ENCODE results near the gene DNER.

Gene DNER

GRCh38 chr2:229612384-229612971 is 101.9 kb downstream of the DNER start:
- Histone ChIP-seq H3K4me1 (ENCODE audit: control insufficient read depth, insufficient read depth, low read length) (no peaks in the 10 kb centered on the region), H3K36me3 (ENCODE audit: insufficient read depth, low read length) (no peaks in the 10 kb centered on the region), H3K9ac (ENCODE audit: low read depth, low read length) (no peak overlapping the region), H3K9me3 (replicated peaks; ENCODE audit: low read length) (no peaks in the 10 kb centered on the region), H3K4me3 (ENCODE audit: low read length) (no peak overlapping the region), H3K27me3 (ENCODE audit: control insufficient read depth, insufficient read depth, low read length) (no peaks in the 10 kb centered on the region), H3K4me2 (ENCODE audit: low read length) (no peak overlapping the region)

GRCh38 chr2:229611360-229611759 is 103.0 kb downstream of the DNER start:
- H3K27me3 ChIP-seq (ENCODE audit: control insufficient read depth, insufficient read depth, low read length) = no peaks in the 10 kb centered on the region
- H3K9ac ChIP-seq (ENCODE audit: low read depth, low read length) = no peak overlapping the region
- H3K4me2 ChIP-seq (ENCODE audit: low read length) = no peak overlapping the region
- H3K4me1 ChIP-seq (ENCODE audit: control insufficient read depth, insufficient read depth, low read length) = no peaks in the 10 kb centered on the region
- no peaks in the 10 kb centered on the region for H3K36me3 ChIP-seq (ENCODE audit: insufficient read depth, low read length)
- H3K4me3 ChIP-seq (ENCODE audit: low read length) = no peak overlapping the region
- H3K9me3 ChIP-seq (replicated peaks; ENCODE audit: low read length) = no peaks in the 10 kb centered on the region

GRCh38 chr2:229610872-229611271 is 103.5 kb downstream of the DNER start:
- no peak overlapping the region for H3K4me2 ChIP-seq (ENCODE audit: low read length)
- no peaks in the 10 kb centered on the region for H3K27me3 ChIP-seq (ENCODE audit: control insufficient read depth, insufficient read depth, low read length)
- H3K4me1 ChIP-seq (ENCODE audit: control insufficient read depth, insufficient read depth, low read length) = no peaks in the 10 kb centered on the region
- no peak overlapping the region for H3K4me3 ChIP-seq (ENCODE audit: low read length)
- no peaks in the 10 kb centered on the region for H3K9me3 ChIP-seq (replicated peaks; ENCODE audit: low read length)
- no peak overlapping the region for H3K9ac ChIP-seq (ENCODE audit: low read depth, low read length)
- no peaks in the 10 kb centered on the region for H3K36me3 ChIP-seq (ENCODE audit: insufficient read depth, low read length)

GRCh38 chr2:229610333-229610732 is 104.0 kb downstream of the DNER start:
- H3K4me1 ChIP-seq (ENCODE audit: control insufficient read depth, insufficient read depth, low read length) = no peaks in the 10 kb centered on the region
- H3K27me3 ChIP-seq (ENCODE audit: control insufficient read depth, insufficient read depth, low read length) = no peaks in the 10 kb centered on the region
- H3K4me3 ChIP-seq (ENCODE audit: low read length) = no peak overlapping the region
- no peak overlapping the region for H3K4me2 ChIP-seq (ENCODE audit: low read length)
- no peak overlapping the region for H3K9ac ChIP-seq (ENCODE audit: low read depth, low read length)
- no peaks in the 10 kb centered on the region for H3K36me3 ChIP-seq (ENCODE audit: insufficient read depth, low read length)
- H3K9me3 ChIP-seq (replicated peaks; ENCODE audit: low read length) = no peaks in the 10 kb centered on the region

GRCh38 chr2:229601936-229602335 is 112.4 kb downstream of the DNER start:
- Histone ChIP-seq H3K4me3 (ENCODE audit: low read length) (no peak overlapping the region), H3K4me2 (ENCODE audit: low read length) (no peak overlapping the region), H3K36me3 (ENCODE audit: insufficient read depth, low read length) (no peaks in the 10 kb centered on the region)

GRCh38 chr2:229601396-229601795 is 113.0 kb downstream of the DNER start:
- H3K4me3 ChIP-seq (ENCODE audit: low read length) = no peak overlapping the region
- H3K4me2 ChIP-seq (ENCODE audit: low read length) = no peak overlapping the region
- no peaks in the 10 kb centered on the region for H3K4me1 ChIP-seq (ENCODE audit: control insufficient read depth, insufficient read depth, low read length)
- H3K36me3 ChIP-seq (ENCODE audit: insufficient read depth, low read length) = no peaks in the 10 kb centered on the region
- H3K9me3 ChIP-seq (replicated peaks; ENCODE audit: low read length) = no peaks in the 10 kb centered on the region
- no peak overlapping the region for H3K9ac ChIP-seq (ENCODE audit: low read depth, low read length)
- no peaks in the 10 kb centered on the region for H3K27me3 ChIP-seq (ENCODE audit: control insufficient read depth, insufficient read depth, low read length)

More at GRCh38 chr2:229601936-229602335, 112.4 kb downstream of the DNER start:
- Histone ChIP-seq H3K4me1 (ENCODE audit: control insufficient read depth, insufficient read depth, low read length) (no peaks in the 10 kb centered on the region), H3K27me3 (ENCODE audit: control insufficient read depth, insufficient read depth, low read length) (no peaks in the 10 kb centered on the region), H3K9me3 (replicated peaks; ENCODE audit: low read length) (no peaks in the 10 kb centered on the region), H3K9ac (ENCODE audit: low read depth, low read length) (no peak overlapping the region)

GRCh38 chr2:229598227-229598626 is 116.1 kb downstream of the DNER start:
- Histone ChIP-seq H3K36me3 (ENCODE audit: insufficient read depth, low read length) (no peaks in the 10 kb centered on the region), H3K4me1 (ENCODE audit: control insufficient read depth, insufficient read depth, low read length) (no peaks in the 10 kb centered on the region), H3K27me3 (ENCODE audit: control insufficient read depth, insufficient read depth, low read length) (no peaks in the 10 kb centered on the region), H3K9me3 (replicated peaks; ENCODE audit: low read length) (no peaks in the 10 kb centered on the region), H3K4me2 (ENCODE audit: low read length) (no peak overlapping the region), H3K4me3 (ENCODE audit: low read length) (no peak overlapping the region), H3K9ac (ENCODE audit: low read depth, low read length) (no peak overlapping the region)

GRCh38 chr2:229596796-229597195 is 117.6 kb downstream of the DNER start:
- H3K4me3 ChIP-seq (ENCODE audit: low read length) = no peak overlapping the region
- no peaks in the 10 kb centered on the region for H3K27me3 ChIP-seq (ENCODE audit: control insufficient read depth, insufficient read depth, low read length)
- no peak overlapping the region for H3K9ac ChIP-seq (ENCODE audit: low read depth, low read length)

GRCh38 chr2:229591611-229592010 is 122.7 kb downstream of the DNER start:
- Histone ChIP-seq H3K9ac (ENCODE audit: low read depth, low read length) (no peak overlapping the region), H3K4me1 (ENCODE audit: control insufficient read depth, insufficient read depth, low read length) (peaks cover 4% of the 10 kb centered on the region), H3K9me3 (replicated peaks; ENCODE audit: low read length) (no peaks in the 10 kb centered on the region), H3K27me3 (ENCODE audit: control insufficient read depth, insufficient read depth, low read length) (no peaks in the 10 kb centered on the region), H3K4me2 (ENCODE audit: low read length) (no peak overlapping the region), H3K36me3 (ENCODE audit: insufficient read depth, low read length) (no peaks in the 10 kb centered on the region), H3K4me3 (ENCODE audit: low read length) (no peak overlapping the region)

More at GRCh38 chr2:229596796-229597195, 117.6 kb downstream of the DNER start:
- no peaks in the 10 kb centered on the region for H3K9me3 ChIP-seq (replicated peaks; ENCODE audit: low read length)
- no peaks in the 10 kb centered on the region for H3K4me1 ChIP-seq (ENCODE audit: control insufficient read depth, insufficient read depth, low read length)
- no peaks in the 10 kb centered on the region for H3K36me3 ChIP-seq (ENCODE audit: insufficient read depth, low read length)
- H3K4me2 ChIP-seq (ENCODE audit: low read length) = no peak overlapping the region

- H3K9ac ChIP-seq (ENCODE audit: low read depth, low read length) = peak overlapping the region; percentile 61
- H3K4me2 ChIP-seq (ENCODE audit: low read length) = peak overlapping the region; percentile 80
- H3K36me3 ChIP-seq (ENCODE audit: insufficient read depth, low read length) = no peaks in the 10 kb centered on the region
- H3K9me3 ChIP-seq (replicated peaks; ENCODE audit: low read length) = no peaks in the 10 kb centered on the region
- H3K27me3 ChIP-seq (ENCODE audit: control insufficient read depth, insufficient read depth, low read length) = no peaks in the 10 kb centered on the region
- H3K4me3 ChIP-seq (ENCODE audit: low read length) = peak overlapping the region; percentile 60
- peaks cover 11% of the 10 kb centered on the region for H3K4me1 ChIP-seq (ENCODE audit: control insufficient read depth, insufficient read depth, low read length)
Measured at GRCh38 chr2:229586746-229587705, 127.3 kb downstream of the DNER start.

- no peaks in the 10 kb centered on the region for H3K9me3 ChIP-seq (replicated peaks; ENCODE audit: low read length)
- peaks cover 11% of the 10 kb centered on the region for H3K4me1 ChIP-seq (ENCODE audit: control insufficient read depth, insufficient read depth, low read length)
- H3K4me2 ChIP-seq (ENCODE audit: low read length) = peak overlapping the region; percentile 34
- no peaks in the 10 kb centered on the region for H3K36me3 ChIP-seq (ENCODE audit: insufficient read depth, low read length)
- no peaks in the 10 kb centered on the region for H3K27me3 ChIP-seq (ENCODE audit: control insufficient read depth, insufficient read depth, low read length)
- no peak overlapping the region for H3K4me3 ChIP-seq (ENCODE audit: low read length)
- no peak overlapping the region for H3K9ac ChIP-seq (ENCODE audit: low read depth, low read length)
Measured at GRCh38 chr2:229586012-229586411, 128.3 kb downstream of the DNER start.
